ENCODE data around the gene RBPJL. TPM values are rescaled to one million over a fixed set of nuclear protein-coding genes. Genes with fewer than 3 reads are reported as not detected.

Gene RBPJL, protein sequence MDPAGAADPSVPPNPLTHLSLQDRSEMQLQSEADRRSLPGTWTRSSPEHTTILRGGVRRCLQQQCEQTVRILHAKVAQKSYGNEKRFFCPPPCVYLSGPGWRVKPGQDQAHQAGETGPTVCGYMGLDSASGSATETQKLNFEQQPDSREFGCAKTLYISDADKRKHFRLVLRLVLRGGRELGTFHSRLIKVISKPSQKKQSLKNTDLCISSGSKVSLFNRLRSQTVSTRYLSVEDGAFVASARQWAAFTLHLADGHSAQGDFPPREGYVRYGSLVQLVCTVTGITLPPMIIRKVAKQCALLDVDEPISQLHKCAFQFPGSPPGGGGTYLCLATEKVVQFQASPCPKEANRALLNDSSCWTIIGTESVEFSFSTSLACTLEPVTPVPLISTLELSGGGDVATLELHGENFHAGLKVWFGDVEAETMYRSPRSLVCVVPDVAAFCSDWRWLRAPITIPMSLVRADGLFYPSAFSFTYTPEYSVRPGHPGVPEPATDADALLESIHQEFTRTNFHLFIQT
- total RNA-seq (not detected), polyA plus RNA-seq (not detected)

DNA sequence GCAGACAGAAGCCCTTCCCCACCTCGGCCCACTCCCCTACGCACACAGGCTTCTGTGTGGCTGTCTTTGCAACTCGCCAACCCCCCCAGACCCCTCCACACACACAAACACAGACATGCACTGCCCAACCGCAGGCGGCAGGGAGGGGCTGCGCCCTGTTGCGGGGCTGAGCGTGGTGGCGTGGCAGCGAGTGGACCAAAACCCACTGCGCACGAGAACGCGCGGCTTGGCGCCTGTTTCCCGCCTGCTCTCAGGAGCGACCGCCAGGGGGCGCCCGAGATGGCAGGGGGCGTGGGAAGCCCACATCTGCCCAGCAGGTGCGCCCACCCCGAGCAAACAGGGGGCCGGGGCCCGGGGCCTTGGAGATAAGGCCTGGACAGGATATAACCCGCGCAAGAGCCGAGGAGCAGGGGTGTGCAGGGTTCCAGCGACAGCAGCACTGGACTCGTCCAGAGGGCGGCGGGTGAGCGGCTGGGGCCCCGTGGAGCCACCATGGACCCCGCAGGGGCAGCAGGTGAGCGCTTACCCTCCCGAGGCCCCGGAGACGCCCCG is at the start of gene RBPJL:
RBPJL (plus strand) TSS at position 410 of the 552 bp plus-strand sequence; CDS start at position 493, 83 bp downstream.
- ATAC-seq (ENCODE audit: low read depth in 2 of 2) (peak in 1 of 2 donors; percentile 14), DNase-seq (peak; percentile 22 to 35 (median 30))
- Mint-ChIP-seq H3K27ac (peak within 1 kb of the TSS in 1 of 3 donors; percentile 44), H3K27me3 (peaks cover 41% of the 10 kb centered on the region), H3K4me1 (peaks cover 4 to 16% (median 8%) of the 10 kb centered on the region in 4 donors), H3K36me3 (peaks cover 8% of the 10 kb centered on the region), H3K9me3 (peaks cover 0 to 2% (median 0%) of the 10 kb centered on the region in 7 donors), H3K4me3 (no peak within 1 kb of the TSS)
- no peaks in the 10 kb centered on the region for H3K36me3 ChIP-seq (ENCODE audit: control insufficient read depth, insufficient read depth, low read length)
- H3K9me3 ChIP-seq (ENCODE audit: control insufficient read depth in 2 of 2, low read length in 2 of 2), result no peaks in the 10 kb centered on the region
- H3K27me3 ChIP-seq (ENCODE audit: control insufficient read depth, insufficient read depth, low read length), result no peaks in the 10 kb centered on the region
- peaks cover 2% of the 10 kb centered on the region for H3K4me1 ChIP-seq (ENCODE audit: control insufficient read depth, insufficient read depth, low read length, poor library complexity, severe bottlenecking)
- H3K27ac ChIP-seq (ENCODE audit: insufficient read depth, low read length, poor library complexity, severe bottlenecking), result no peak within 1 kb of the TSS
- no peak within 1 kb of the TSS for H3K4me3 ChIP-seq (ENCODE audit: low read depth, low read length)

DNA sequence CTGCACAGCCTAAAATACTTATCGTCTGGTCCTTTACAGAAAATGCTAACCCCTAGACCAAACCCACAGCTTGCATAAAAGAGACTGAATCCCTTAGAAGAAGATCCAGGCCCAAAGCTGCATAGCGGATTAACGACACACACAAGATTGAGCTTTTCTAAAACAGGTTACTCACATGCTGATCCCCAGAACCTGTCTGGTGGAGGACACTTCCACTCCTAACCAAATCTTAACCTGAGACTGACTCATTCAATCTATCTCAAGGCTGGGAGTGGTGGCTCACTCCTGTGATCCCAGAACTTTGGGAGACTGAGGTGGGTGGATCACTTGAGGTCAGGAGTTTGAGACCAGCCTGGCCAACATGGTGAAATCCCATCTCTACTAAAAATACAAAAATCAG is 49.5 kb upstream of the RBPJL start:
- no peak overlapping the region for H3K27ac Mint-ChIP-seq
- no peak for ATAC-seq (ENCODE audit: low read depth in 2 of 2)

DNA sequence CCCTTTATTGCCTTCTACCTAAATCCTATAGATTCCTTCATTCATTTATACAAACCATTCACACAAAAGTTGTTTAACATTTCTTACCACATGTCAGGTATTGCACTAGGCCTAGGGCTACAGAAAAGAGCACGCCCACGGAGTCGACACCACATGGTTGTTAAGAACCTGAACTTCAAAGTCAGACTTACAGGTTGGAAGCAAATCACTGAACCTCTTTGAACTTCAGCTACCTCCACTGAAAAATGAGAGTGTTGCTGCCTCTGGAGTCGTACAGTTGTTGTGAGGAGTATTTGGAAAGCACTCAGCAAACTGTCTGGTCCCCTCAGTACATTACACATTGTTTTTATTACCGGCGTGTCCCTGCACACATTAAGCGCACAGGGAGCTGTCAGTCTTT is 48.9 kb upstream of the RBPJL start:
- peaks cover 31% of the 10 kb centered on the region for H3K27me3 Mint-ChIP-seq
- no peak for ATAC-seq (ENCODE audit: low read depth in 2 of 2)

More for the DNA sequence above, 49.5 kb upstream of the RBPJL start:
- H3K4me1 ChIP-seq (ENCODE audit: control insufficient read depth, insufficient read depth, low read length, poor library complexity, severe bottlenecking), result no peaks in the 10 kb centered on the region
- peaks cover 12% of the 10 kb centered on the region for H3K27me3 ChIP-seq (ENCODE audit: control insufficient read depth, insufficient read depth, low read length)
- Mint-ChIP-seq H3K4me1 (no peaks in the 10 kb centered on the region), H3K36me3 (no peaks in the 10 kb centered on the region), H3K4me3 (no peak overlapping the region), H3K9me3 (no peaks in the 10 kb centered on the region), H3K27me3 (peaks cover 29% of the 10 kb centered on the region)
- H3K4me3 ChIP-seq (ENCODE audit: low read depth, low read length), result no peak overlapping the region
- no peaks in the 10 kb centered on the region for H3K9me3 ChIP-seq (ENCODE audit: control insufficient read depth in 2 of 2, low read length in 2 of 2)
- no peak for DNase-seq
- H3K27ac ChIP-seq (ENCODE audit: insufficient read depth, low read length, poor library complexity, severe bottlenecking), result no peak overlapping the region
- H3K36me3 ChIP-seq (ENCODE audit: control insufficient read depth, insufficient read depth, low read length), result no peaks in the 10 kb centered on the region

DNA sequence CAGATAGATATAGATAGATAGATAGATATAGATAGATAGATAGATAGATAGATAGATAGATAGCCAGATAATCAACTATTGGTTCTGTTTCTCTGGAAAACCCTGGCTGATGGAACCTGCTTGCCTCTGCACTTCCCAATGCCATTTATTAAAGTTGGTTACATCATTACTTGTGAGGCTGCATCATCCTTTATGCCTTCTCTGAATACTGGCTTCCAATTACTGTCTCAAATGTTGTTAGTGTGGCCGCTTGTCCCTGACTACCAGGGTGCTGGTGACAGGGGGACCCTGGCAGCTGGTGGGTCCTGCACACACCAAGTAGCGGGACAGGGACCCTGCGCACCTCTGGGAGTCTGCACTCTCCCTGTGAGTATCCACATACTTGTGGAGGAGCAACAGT is 48.4 kb upstream of the RBPJL start:
- H3K36me3 ChIP-seq (ENCODE audit: control insufficient read depth, insufficient read depth, low read length), result no peaks in the 10 kb centered on the region
- no peak overlapping the region for H3K4me3 ChIP-seq (ENCODE audit: low read depth, low read length)
- H3K9me3 ChIP-seq (ENCODE audit: control insufficient read depth in 2 of 2, low read length in 2 of 2), result no peaks in the 10 kb centered on the region
- no peak overlapping the region for H3K4me3 Mint-ChIP-seq
- no peaks in the 10 kb centered on the region for H3K4me1 Mint-ChIP-seq
- peaks cover 31% of the 10 kb centered on the region for H3K27me3 Mint-ChIP-seq
- ATAC-seq (ENCODE audit: low read depth in 2 of 2) (no peak), DNase-seq (no peak)
- H3K27ac ChIP-seq (ENCODE audit: insufficient read depth, low read length, poor library complexity, severe bottlenecking), result no peak overlapping the region
- H3K27ac Mint-ChIP-seq, result no peak overlapping the region
- H3K9me3 Mint-ChIP-seq, result no peaks in the 10 kb centered on the region
- H3K36me3 Mint-ChIP-seq, result no peaks in the 10 kb centered on the region
- no peaks in the 10 kb centered on the region for H3K4me1 ChIP-seq (ENCODE audit: control insufficient read depth, insufficient read depth, low read length, poor library complexity, severe bottlenecking)
- H3K27me3 ChIP-seq (ENCODE audit: control insufficient read depth, insufficient read depth, low read length), result peaks cover 17% of the 10 kb centered on the region

More for the DNA sequence above, 48.9 kb upstream of the RBPJL start:
- no peak overlapping the region for H3K27ac Mint-ChIP-seq
- Histone ChIP-seq H3K36me3 (ENCODE audit: control insufficient read depth, insufficient read depth, low read length) (no peaks in the 10 kb centered on the region), H3K4me3 (ENCODE audit: low read depth, low read length) (no peak overlapping the region), H3K27me3 (ENCODE audit: control insufficient read depth, insufficient read depth, low read length) (peaks cover 14% of the 10 kb centered on the region), H3K27ac (ENCODE audit: insufficient read depth, low read length, poor library complexity, severe bottlenecking) (no peak overlapping the region), H3K9me3 (ENCODE audit: control insufficient read depth in 2 of 2, low read length in 2 of 2) (no peaks in the 10 kb centered on the region), H3K4me1 (ENCODE audit: control insufficient read depth, insufficient read depth, low read length, poor library complexity, severe bottlenecking) (no peaks in the 10 kb centered on the region)
- DNase-seq, result no peak
- H3K9me3 Mint-ChIP-seq, result no peaks in the 10 kb centered on the region
- no peaks in the 10 kb centered on the region for H3K36me3 Mint-ChIP-seq
- H3K4me3 Mint-ChIP-seq, result no peak overlapping the region
- no peaks in the 10 kb centered on the region for H3K4me1 Mint-ChIP-seq

DNA sequence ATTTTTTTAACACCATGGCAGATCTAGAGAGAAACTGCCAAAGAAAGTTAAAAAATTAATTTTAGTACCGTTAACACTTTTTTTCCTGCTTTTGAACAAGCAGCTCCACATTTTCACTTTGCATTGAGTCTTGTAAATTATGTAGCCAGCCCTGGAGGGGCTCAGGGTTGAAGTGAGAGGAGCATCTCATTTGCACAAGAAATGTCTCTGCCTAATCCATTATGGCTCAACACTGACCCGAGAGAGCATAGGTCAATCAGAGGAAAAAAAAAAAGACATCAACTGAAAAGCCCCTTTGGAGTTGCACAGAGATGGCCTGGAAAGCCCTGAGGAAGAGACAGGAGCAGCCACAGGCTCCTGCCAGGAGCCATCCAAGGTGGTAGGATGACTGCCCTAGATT is 48.0 kb upstream of the RBPJL start:
- no peak overlapping the region for H3K4me3 ChIP-seq (ENCODE audit: low read depth, low read length)
- Mint-ChIP-seq H3K4me1 (no peaks in the 10 kb centered on the region), H3K36me3 (no peaks in the 10 kb centered on the region), H3K9me3 (no peaks in the 10 kb centered on the region), H3K4me3 (no peak overlapping the region), H3K27ac (no peak overlapping the region), H3K27me3 (peaks cover 27% of the 10 kb centered on the region)
- no peaks in the 10 kb centered on the region for H3K9me3 ChIP-seq (ENCODE audit: control insufficient read depth in 2 of 2, low read length in 2 of 2)
- ATAC-seq (ENCODE audit: low read depth in 2 of 2) (no peak), DNase-seq (no peak)
- H3K36me3 ChIP-seq (ENCODE audit: control insufficient read depth, insufficient read depth, low read length), result no peaks in the 10 kb centered on the region
- H3K4me1 ChIP-seq (ENCODE audit: control insufficient read depth, insufficient read depth, low read length, poor library complexity, severe bottlenecking), result no peaks in the 10 kb centered on the region
- H3K27me3 ChIP-seq (ENCODE audit: control insufficient read depth, insufficient read depth, low read length), result peaks cover 17% of the 10 kb centered on the region
- no peak overlapping the region for H3K27ac ChIP-seq (ENCODE audit: insufficient read depth, low read length, poor library complexity, severe bottlenecking)

DNA sequence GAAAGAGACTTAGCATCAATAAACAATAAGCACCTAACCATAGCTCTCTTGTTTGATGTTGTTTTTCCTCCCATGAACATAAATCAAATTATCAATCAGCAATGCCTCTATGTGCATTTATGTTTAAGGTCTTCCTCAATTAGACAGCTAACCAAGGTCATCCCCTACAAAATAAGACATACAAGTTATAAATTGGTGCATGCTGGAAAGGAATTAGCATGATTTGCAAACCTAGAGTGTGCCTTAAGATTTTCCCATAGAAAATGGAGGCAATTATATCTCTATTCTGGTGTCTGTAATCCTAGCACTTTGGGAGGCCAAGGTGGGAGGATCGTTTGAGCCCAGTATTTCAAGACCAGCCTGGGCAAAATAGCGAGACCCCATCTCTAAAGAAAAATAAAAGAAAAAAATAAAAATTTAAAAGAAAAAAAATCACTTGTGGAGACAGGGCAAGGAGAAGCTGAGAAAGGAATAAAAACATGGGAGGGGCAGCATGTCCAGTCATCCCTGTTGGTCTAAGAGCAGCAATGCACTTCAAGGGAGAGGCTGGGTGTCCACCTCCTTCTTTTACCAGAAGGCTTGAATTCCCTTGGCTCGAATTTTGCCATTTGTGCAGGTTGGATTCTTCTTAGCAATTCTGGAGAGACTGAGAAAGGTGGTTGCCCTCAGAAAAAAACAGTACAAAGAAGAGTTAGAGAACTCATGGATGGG is 42.9 kb upstream of the RBPJL start:
- H3K4me1 ChIP-seq (ENCODE audit: control insufficient read depth, insufficient read depth, low read length, poor library complexity, severe bottlenecking), result no peaks in the 10 kb centered on the region
- no peak overlapping the region for H3K27ac ChIP-seq (ENCODE audit: insufficient read depth, low read length, poor library complexity, severe bottlenecking)
- no peak for DNase-seq
- no peak overlapping the region for H3K4me3 ChIP-seq (ENCODE audit: low read depth, low read length)
- ATAC-seq (ENCODE audit: low read depth in 2 of 2), result no peak
- H3K27me3 ChIP-seq (ENCODE audit: control insufficient read depth, insufficient read depth, low read length), result peaks cover 22% of the 10 kb centered on the region
- no peak overlapping the region for H3K4me3 Mint-ChIP-seq
- H3K4me1 Mint-ChIP-seq, result no peaks in the 10 kb centered on the region
- H3K27me3 Mint-ChIP-seq, result peaks cover 15% of the 10 kb centered on the region
- H3K9me3 ChIP-seq (ENCODE audit: control insufficient read depth in 2 of 2, low read length in 2 of 2), result no peaks in the 10 kb centered on the region
- peaks cover 0 to 1% (median 0%) of the 10 kb centered on the region in 7 donors for H3K9me3 Mint-ChIP-seq
- H3K36me3 Mint-ChIP-seq, result no peaks in the 10 kb centered on the region
- no peaks in the 10 kb centered on the region for H3K36me3 ChIP-seq (ENCODE audit: control insufficient read depth, insufficient read depth, low read length)
- no peak overlapping the region for H3K27ac Mint-ChIP-seq

DNA sequence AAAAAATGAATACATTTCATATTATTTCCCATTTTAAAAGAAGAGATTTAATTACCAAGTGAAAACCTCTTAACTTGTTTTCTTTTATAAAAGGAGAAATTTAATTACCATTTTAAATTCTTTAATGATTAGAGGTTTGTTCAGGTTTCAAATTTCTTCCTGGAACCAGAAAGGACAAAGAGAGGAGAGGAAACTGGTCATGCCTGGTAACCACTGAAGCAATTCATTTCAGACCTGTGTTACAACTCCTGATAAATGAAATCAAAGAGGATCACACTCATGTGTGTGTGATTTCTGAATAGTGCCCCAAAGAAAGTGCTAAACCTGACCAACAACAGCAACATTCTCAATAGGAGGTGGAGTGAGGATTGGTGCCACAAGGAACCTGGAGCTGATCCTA is 39.7 kb upstream of the RBPJL start:
- H3K4me3 Mint-ChIP-seq, result no peak overlapping the region
- Histone ChIP-seq H3K9me3 (ENCODE audit: control insufficient read depth in 2 of 2, low read length in 2 of 2) (no peaks in the 10 kb centered on the region), H3K27ac (ENCODE audit: insufficient read depth, low read length, poor library complexity, severe bottlenecking) (no peak overlapping the region), H3K4me3 (ENCODE audit: low read depth, low read length) (no peak overlapping the region), H3K27me3 (ENCODE audit: control insufficient read depth, insufficient read depth, low read length) (peaks cover 9% of the 10 kb centered on the region), H3K36me3 (ENCODE audit: control insufficient read depth, insufficient read depth, low read length) (no peaks in the 10 kb centered on the region), H3K4me1 (ENCODE audit: control insufficient read depth, insufficient read depth, low read length, poor library complexity, severe bottlenecking) (no peaks in the 10 kb centered on the region)
- DNase-seq, result no peak
- H3K4me1 Mint-ChIP-seq, result no peaks in the 10 kb centered on the region
- peaks cover 0 to 1% (median 0%) of the 10 kb centered on the region in 7 donors for H3K9me3 Mint-ChIP-seq
- H3K27ac Mint-ChIP-seq, result no peak overlapping the region
- peaks cover 28% of the 10 kb centered on the region for H3K27me3 Mint-ChIP-seq
- ATAC-seq (ENCODE audit: low read depth in 2 of 2), result no peak
- no peaks in the 10 kb centered on the region for H3K36me3 Mint-ChIP-seq
